Right lobe of liver (tissue), 6 donors: ENCODE measurements around the gene PRDM16. TPM values are rescaled to one million over a fixed set of nuclear protein-coding genes. Genes with fewer than 3 reads are reported as not detected.

Experiments used
- ATAC-seq, 4 donors: fragments of 200-7000 bp; cut with Tn5 transposase; one replicate each; pipeline ENCODE4 v1.9.1; 2020; ENCODE audit warnings: mild to moderate bottlenecking in 4 of 4, moderate library complexity in 4 of 4
- DNase-seq, 3 donors: peaks; one replicate each; pipeline ENCODE4 v3.0.0-alpha.2; 2020
- H3K27ac ChIP-seq, 3 donors: fragments of 200-600 bp; one replicate each; pipeline ENCODE4 v1.8.0; 2022
- H3K27me3 ChIP-seq, 2 donors: fragments of 200-600 bp; one replicate each; pipeline ENCODE4 v1.8.0; 2022
- H3K36me3 ChIP-seq, 4 donors: fragments of 200-600 bp; sonication (generic) in 1 of 4; one replicate each; pipeline versions ENCODE4 v1.5.1 to v1.8.0; 2017 to 2022; ENCODE audit warnings: control low read depth in 1 of 4
- H3K4me1 ChIP-seq, 4 donors: fragments of 200-600 bp; sonication (generic) in 1 of 4; one replicate each; pipeline versions ENCODE4 v1.5.1 to v1.8.0; 2017 to 2022; ENCODE audit warnings: control low read depth in 1 of 4
- H3K4me3 ChIP-seq, 3 donors: fragments of 200-600 bp; one replicate each; pipeline ENCODE4 v1.8.0; 2022
- H3K9me3 ChIP-seq, 4 donors: fragments of 200-600 bp; sonication (generic) in 1 of 4; one replicate each; pipeline versions ENCODE4 v1.5.1 to v1.8.0; 2017 to 2022; ENCODE audit warnings: control low read depth in 1 of 4
- CTCF ChIP-seq, 4 donors: fragments of 200-600 bp in 3 of 4; fragments of 450-650 bp in 1 of 4; IDR thresholded peaks; one replicate each; pipeline versions ENCODE4 v1.5.1 to v1.8.0; 2016 to 2022; ENCODE audit warnings: antibody characterized with exemption in 4 of 4, mild to moderate bottlenecking in 2 of 4
- POLR2A ChIP-seq: fragments of 450-650 bp; IDR thresholded peaks from one replicate; pipeline ENCODE4 v1.6.1; 2017; ENCODE audit warnings: antibody characterized with exemption, mild to moderate bottlenecking
- WGBS: methylation state at CpG from one replicate; pipeline ENCODE4 v1.1.6; 2018; ENCODE audit warnings: low coverage, low lambda C conversion rate; ENCODE audit not compliant: insufficient coverage; ENCODE audit errors: missing lambda C conversion rate; 5-methylcytosine and 5-hydroxymethylcytosine counted together
- intact Hi-C, 2 donors: fragments of 100-400 bp; cut with DNase I; formaldehyde crosslinking; loops; one replicate each; pipeline versions ENCODE4 v1.11.2 to v1.14.1; 2022
- total RNA-seq, 6 experiments: library from RNA; depleted of rRNA in 2 of 6; stranded (reverse); fragments of >200 nt in 2 of 6; fragmentation: NEBNext Ultra II Directional in 3 of 6; extraction: Animal tissue kit (Norgen Biotek cat#: 25700) in 3 of 6; gene quantifications; one replicate each; pipeline versions ENCODE4 v1.1.0 to v1.2.4, GENCODE V29; 2016 to 2023
- donor health status: DM: no; HTN: yes; CAD: no.
- donor health status: DM: no; HTN: no; CAD: no.
- donor health status: DM: no; HTN: no; CAD: no.
- donor health status: DM: no; HTN: yes; CAD: no.
- donor health status: DM: no; HTN: yes; CAD: no.

PRDM16 gene
- total RNA-seq, 6 experiments from 2014 or later: 0.06 to 0.75 (median 0.28) TPM

GRCh38 chr1:3481836-3482375 is 412.9 kb downstream of the PRDM16 start:
- peaks cover 0 to 15% (median 7%) of the 10 kb centered on the region in 4 donors for H3K4me1 ChIP-seq
- H3K27me3 ChIP-seq: no peaks in the 10 kb centered on the region
- DNase-seq (no peak), ATAC-seq (no peak)
- no peaks in the 10 kb centered on the region for H3K9me3 ChIP-seq
- no peak for TF ChIP-seq CTCF (IDR thresholded peaks at IDR 0.05)
- TF ChIP-seq POLR2A: no peak
- no peak overlapping the region for H3K27ac ChIP-seq
- no peaks in the 10 kb centered on the region for H3K36me3 ChIP-seq
- 23% methylated on average over 2 of the region's 20 CpGs for WGBS
- intact Hi-C loops: no loop called here
- no peak overlapping the region for H3K4me3 ChIP-seq

GRCh38 chr1:3482378-3482849 is 413.4 kb downstream of the PRDM16 start:
- H3K36me3 ChIP-seq: no peaks in the 10 kb centered on the region
- intact Hi-C loops: no loop called here
- H3K4me3 ChIP-seq: no peak overlapping the region
- H3K4me1 ChIP-seq: peaks cover 0 to 15% (median 7%) of the 10 kb centered on the region in 4 donors
- no peak overlapping the region for H3K27ac ChIP-seq
- no peaks in the 10 kb centered on the region for H3K27me3 ChIP-seq
- WGBS: 10% methylated on average over 2 of the region's 18 CpGs
- TF ChIP-seq POLR2A: no peak
- TF ChIP-seq CTCF (IDR thresholded peaks at IDR 0.05): no peak
- DNase-seq (no peak), ATAC-seq (no peak)
- no peaks in the 10 kb centered on the region for H3K9me3 ChIP-seq

GRCh38 chr1:3483380-3483779 is 414.4 kb downstream of the PRDM16 start:
- H3K36me3 ChIP-seq: no peaks in the 10 kb centered on the region
- DNase-seq: no peak
- H3K27ac ChIP-seq: no peak overlapping the region
- no peak for ATAC-seq
- no peaks in the 10 kb centered on the region for H3K9me3 ChIP-seq
- TF ChIP-seq CTCF (IDR thresholded peaks at IDR 0.05) (no peak), POLR2A (no peak)
- no peak overlapping the region for H3K4me3 ChIP-seq
- no peaks in the 10 kb centered on the region for H3K27me3 ChIP-seq
- intact Hi-C loops: no loop called here
- peaks cover 0 to 15% (median 7%) of the 10 kb centered on the region in 4 donors for H3K4me1 ChIP-seq
- no CpG with 5 or more reads among the region's 14 CpGs for WGBS

GRCh38 chr1:3483801-3484444 is 414.9 kb downstream of the PRDM16 start:
- H3K27ac ChIP-seq: no peak overlapping the region
- H3K9me3 ChIP-seq: no peaks in the 10 kb centered on the region
- DNase-seq (peak; percentile 57 to 72 (median 65)), ATAC-seq (peak; percentile 56 to 64 (median 59))
- peaks cover 0 to 15% (median 7%) of the 10 kb centered on the region in 4 donors for H3K4me1 ChIP-seq
- no peaks in the 10 kb centered on the region for H3K27me3 ChIP-seq
- intact Hi-C loops: no loop called here
- H3K4me3 ChIP-seq: no peak overlapping the region
- no peaks in the 10 kb centered on the region for H3K36me3 ChIP-seq
- WGBS: 19% methylated on average over 9 of the region's 31 CpGs
- no peak for TF ChIP-seq POLR2A
- TF ChIP-seq CTCF (IDR thresholded peaks at IDR 0.05): peak; percentile 85 to 92 (median 90)
